Testis (tissue), 3 donors: ENCODE data around the gene GTPBP3. TPM values are rescaled to one million over a fixed set of nuclear protein-coding genes. Genes with fewer than 3 reads are reported as not detected.

Experiments used
- DNase-seq: peaks from one replicate; pipeline ENCODE4 v3.0.0-alpha.2; 2019
- H3K27ac ChIP-seq, 2 donors: fragments of 200-600 bp; sonication (generic); one replicate each; pipeline ENCODE4 v1.5.1; 2019
- H3K27me3 ChIP-seq: fragments of 200-600 bp; sonication (generic); one replicate; pipeline ENCODE4 v1.5.1; 2019
- H3K36me3 ChIP-seq: fragments of 200-600 bp; sonication (generic); one replicate; pipeline ENCODE4 v1.5.1; 2017; ENCODE audit warnings: low read depth; ENCODE audit errors: missing control alignments
- H3K4me1 ChIP-seq: fragments of 200-600 bp; sonication (generic); one replicate; pipeline ENCODE4 v1.5.1; 2019
- H3K4me3 ChIP-seq, 2 donors: fragments of 200-600 bp; sonication (generic); one replicate each; pipeline ENCODE4 v1.5.1; 2017 to 2019
- H3K9me3 ChIP-seq: fragments of 200-600 bp; sonication (generic); one replicate; pipeline ENCODE4 v1.5.1; 2017
- CTCF ChIP-seq, 3 experiments: fragments of 450-650 bp in 2 of 3; fragments of 200-600 bp in 1 of 3; sonication (generic) in 1 of 3; IDR thresholded peaks; one replicate each; pipeline ENCODE4 v1.5.1; 2016 to 2019; ENCODE audit warnings: antibody characterized with exemption in 3 of 3, mild to moderate bottlenecking in 2 of 3, moderate library complexity in 1 of 3
- POLR2A ChIP-seq: fragments of 450-650 bp; IDR thresholded peaks from one replicate; pipeline ENCODE4 v1.6.1; 2017; ENCODE audit warnings: antibody characterized with exemption, mild to moderate bottlenecking, moderate library complexity
- WGBS, 2 donors: methylation state at CpG; one replicate each; pipeline ENCODE4 v1.1.5; 2018; 5-methylcytosine and 5-hydroxymethylcytosine counted together
- intact Hi-C: fragments of 100-400 bp; cut with DNase I; formaldehyde crosslinking; loops from one replicate; pipeline ENCODE4 v1.15.1; 2023; ENCODE audit warnings: low total_unique reads
- polyA plus RNA-seq: library from polyadenylated mRNA; stranded (reverse); fragments of 350-450 nt; fragmentation: Illumina TruSeq; extraction: RNeasy Lipid Tissue Mini Kit (QIAGEN cat#74804); gene quantifications from one replicate; pipeline ENCODE4 v1.2.3, GENCODE V29; 2014; ENCODE audit warnings: low read depth, low replicate concordance; ENCODE audit not compliant: insufficient read depth
- total RNA-seq, 2 donors: library from RNA; depleted of rRNA; stranded (reverse); fragments of >200 nt; gene quantifications; one replicate each; pipeline ENCODE4 v1.2.3, GENCODE V29; 2016

Gene GTPBP3
- total and polyA plus RNA-seq, 3 donors from 2014 or later: 9.7 to 22.9 (median 21.6) TPM

- whole genome bisulfite sequencing, 2 donors: 75 to 83% methylated on average over 7 of the region's 7 CpGs
- no peak overlapping the region for H3K4me3 ChIP-seq
- TF ChIP-seq CTCF (IDR thresholded peaks at IDR 0.05) (no peak), POLR2A (no peak)
- intact Hi-C loops: no loop called here
- H3K9me3 ChIP-seq: no peaks in the 10 kb centered on the region
- no peak overlapping the region for H3K27ac ChIP-seq
- H3K27me3 ChIP-seq: no peaks in the 10 kb centered on the region
- no peak for DNase-seq
- peaks cover 10% of the 10 kb centered on the region for H3K4me1 ChIP-seq
- H3K36me3 ChIP-seq: no peaks in the 10 kb centered on the region
Measured at GRCh38 chr19:17341845-17342244, 4.5 kb downstream of the GTPBP3 start.

GRCh38 chr19:17346109-17346671 lies 8.8 kb downstream of the GTPBP3 start:
- H3K4me1 ChIP-seq: peaks cover 12% of the 10 kb centered on the region
- no peak overlapping the region for H3K4me3 ChIP-seq
- no peaks in the 10 kb centered on the region for H3K9me3 ChIP-seq
- intact Hi-C loops: loop anchor here (5.0 kb wide), 1 partner anchor 41 kb away; no protein-coding TSS in a partner anchor
- H3K36me3 ChIP-seq: no peaks in the 10 kb centered on the region
- 2 to 18% methylated on average over 19 to 24 of the region's 24 CpGs for WGBS, 2 donors
- no peaks in the 10 kb centered on the region for H3K27me3 ChIP-seq
- peak; percentile 91 to 96 (median 95) for TF ChIP-seq CTCF (IDR thresholded peaks at IDR 0.05)
- TF ChIP-seq POLR2A: no peak
- peak; percentile 86 for DNase-seq
- no peak overlapping the region for H3K27ac ChIP-seq

- Histone ChIP-seq H3K4me3 (no peak overlapping the region), H3K36me3 (no peaks in the 10 kb centered on the region), H3K9me3 (no peaks in the 10 kb centered on the region), H3K4me1 (peaks cover 12% of the 10 kb centered on the region), H3K27ac (peak overlapping the region; percentile 31 to 47), H3K27me3 (no peaks in the 10 kb centered on the region)
- TF ChIP-seq CTCF (IDR thresholded peaks at IDR 0.05) (no peak), POLR2A (no peak)
- intact Hi-C loops: loop anchor here (5.0 kb wide), 1 partner anchor 40 kb away; no protein-coding TSS in a partner anchor
- WGBS, 2 donors: 24 to 29% methylated on average over 4 to 6 of the region's 6 CpGs
- DNase-seq: no peak
Measured at GRCh38 chr19:17347361-17347760, 10.0 kb downstream of the GTPBP3 start.

GRCh38 chr19:17347877-17348276 lies 10.5 kb downstream of the GTPBP3 start:
- no peak for TF ChIP-seq CTCF (IDR thresholded peaks at IDR 0.05)
- no peak for TF ChIP-seq POLR2A
- H3K36me3 ChIP-seq: no peaks in the 10 kb centered on the region
- no peaks in the 10 kb centered on the region for H3K27me3 ChIP-seq
- 69% methylated on average over 2 of the region's 2 CpGs for WGBS, 2 donors
- H3K4me3 ChIP-seq: no peak overlapping the region
- no peaks in the 10 kb centered on the region for H3K9me3 ChIP-seq
- DNase-seq: no peak
- H3K27ac ChIP-seq: peak overlapping the region; percentile 31 to 47
- intact Hi-C loops: loop anchor here (5.0 kb wide), 1 partner anchor 39 kb away; no protein-coding TSS in a partner anchor
- H3K4me1 ChIP-seq: peaks cover 12% of the 10 kb centered on the region

GRCh38 chr19:17348700-17349099 lies 11.3 kb downstream of the GTPBP3 start:
- peak overlapping the region; percentile 31 to 45 for H3K27ac ChIP-seq
- intact Hi-C loops: loop anchor here (5.0 kb wide), 1 partner anchor 39 kb away; no protein-coding TSS in a partner anchor
- no peak for DNase-seq
- no peaks in the 10 kb centered on the region for H3K27me3 ChIP-seq
- no peak overlapping the region for H3K4me3 ChIP-seq
- WGBS, 2 donors: 16 to 30% methylated on average over 11 to 12 of the region's 12 CpGs
- no peaks in the 10 kb centered on the region for H3K36me3 ChIP-seq
- peaks cover 12% of the 10 kb centered on the region for H3K4me1 ChIP-seq
- no peaks in the 10 kb centered on the region for H3K9me3 ChIP-seq
- TF ChIP-seq POLR2A: no peak
- no peak for TF ChIP-seq CTCF (IDR thresholded peaks at IDR 0.05)
